NT2/D1 (cell line): Measurements from ENCODE around the gene SLC30A1.

Source experiments
- DNase-seq: peaks from one replicate; pipeline ENCODE4 v3.0.0-alpha.2; 2011; ENCODE audit warnings: low read depth, low spot score
- H3K27me3 ChIP-seq: 2 replicates; pipeline ENCODE4 v1.6.0; 2011; ENCODE audit warnings: mild to moderate bottlenecking; ENCODE audit not compliant: insufficient read length, insufficient read depth
- H3K36me3 ChIP-seq: 2 replicates; pipeline ENCODE4 v1.6.1; 2011; ENCODE audit warnings: mild to moderate bottlenecking, low read length, mixed read lengths; ENCODE audit not compliant: insufficient read depth, insufficient read length
- H3K4me1 ChIP-seq: 2 replicates; pipeline ENCODE4 v1.5.1; 2011; ENCODE audit not compliant: insufficient read depth, insufficient read length
- H3K4me3 ChIP-seq: 2 replicates; pipeline ENCODE4 v1.5.1; 2011; ENCODE audit warnings: low read depth; ENCODE audit not compliant: insufficient read length
- H3K9ac ChIP-seq: 2 replicates; pipeline ENCODE4 v1.6.0; 2011; ENCODE audit warnings: low read depth; ENCODE audit not compliant: insufficient read length
- H3K9me3 ChIP-seq: 2 replicates; pipeline ENCODE4 v1.5.1; 2011; ENCODE audit warnings: mild to moderate bottlenecking, low read length; ENCODE audit not compliant: insufficient read depth
- SUZ12 ChIP-seq: IDR thresholded peaks from 2 replicates; pipeline ENCODE4 v1.6.1; 2011; ENCODE audit not compliant: insufficient read length, insufficient read depth; ENCODE audit errors: extremely low read depth
- YY1 ChIP-seq: IDR thresholded peaks from 2 replicates; pipeline ENCODE4 v1.6.1; 2011; ENCODE audit not compliant: insufficient read length, insufficient read depth
- ZNF274 ChIP-seq: IDR thresholded peaks from 2 replicates; pipeline ENCODE4 v1.6.1; 2011; ENCODE audit warnings: mild to moderate bottlenecking, low read depth, low read length

The SLC30A1 gene

GRCh38 chr1:211621447-211622198 lies 42.7 kb upstream of the SLC30A1 start:
- H3K9me3 ChIP-seq, result no peaks in the 10 kb centered on the region
- TF ChIP-seq ZNF274, result no peak
- TF ChIP-seq YY1, result no peak
- no peak for TF ChIP-seq SUZ12
- no peak overlapping the region for H3K4me3 ChIP-seq
- H3K36me3 ChIP-seq, result no peaks in the 10 kb centered on the region
- H3K4me1 ChIP-seq, result peaks cover 6% of the 10 kb centered on the region
- no peaks in the 10 kb centered on the region for H3K27me3 ChIP-seq
- H3K9ac ChIP-seq, result no peak overlapping the region
- no peak for DNase-seq

- Histone ChIP-seq H3K4me3 (no peak overlapping the region), H3K36me3 (no peaks in the 10 kb centered on the region), H3K4me1 (peaks cover 5% of the 10 kb centered on the region), H3K9me3 (no peaks in the 10 kb centered on the region), H3K9ac (no peak overlapping the region), H3K27me3 (no peaks in the 10 kb centered on the region)
- DNase-seq, result no peak
- TF ChIP-seq ZNF274, result no peak
Observed at GRCh38 chr1:211620097-211620496, 41.1 kb upstream of the SLC30A1 start.

GRCh38 chr1:211619033-211619996 lies 40.4 kb upstream of the SLC30A1 start:
- Histone ChIP-seq H3K36me3 (no peaks in the 10 kb centered on the region), H3K9ac (no peak overlapping the region), H3K27me3 (no peaks in the 10 kb centered on the region), H3K4me3 (no peak overlapping the region), H3K4me1 (peaks cover 5% of the 10 kb centered on the region), H3K9me3 (no peaks in the 10 kb centered on the region)
- no peak for DNase-seq
- TF ChIP-seq SUZ12, result no peak
- no peak for TF ChIP-seq ZNF274
- no peak for TF ChIP-seq YY1

- H3K4me3 ChIP-seq, result no peak overlapping the region
- H3K9me3 ChIP-seq, result no peaks in the 10 kb centered on the region
- H3K36me3 ChIP-seq, result no peaks in the 10 kb centered on the region
- H3K27me3 ChIP-seq, result no peaks in the 10 kb centered on the region
- peaks cover 7% of the 10 kb centered on the region for H3K4me1 ChIP-seq
- DNase-seq, result no peak
- no peak overlapping the region for H3K9ac ChIP-seq
- TF ChIP-seq YY1, result no peak
- TF ChIP-seq SUZ12, result no peak
- no peak for TF ChIP-seq ZNF274
Observed at GRCh38 chr1:211616965-211617297, 38.0 kb upstream of the SLC30A1 start.

- Histone ChIP-seq H3K36me3 (no peaks in the 10 kb centered on the region), H3K27me3 (no peaks in the 10 kb centered on the region), H3K4me1 (peaks cover 7% of the 10 kb centered on the region), H3K9me3 (no peaks in the 10 kb centered on the region), H3K9ac (no peak overlapping the region), H3K4me3 (no peak overlapping the region)
- TF ChIP-seq ZNF274 (no peak), SUZ12 (no peak), YY1 (no peak)
- no peak for DNase-seq
Observed at GRCh38 chr1:211616231-211616964, 37.4 kb upstream of the SLC30A1 start.

- Histone ChIP-seq H3K36me3 (no peaks in the 10 kb centered on the region), H3K4me1 (peaks cover 7% of the 10 kb centered on the region), H3K9me3 (no peaks in the 10 kb centered on the region), H3K27me3 (no peaks in the 10 kb centered on the region), H3K9ac (no peak overlapping the region), H3K4me3 (no peak overlapping the region)
- TF ChIP-seq ZNF274 (no peak), YY1 (no peak), SUZ12 (no peak)
- DNase-seq, result no peak
Observed at GRCh38 chr1:211614615-211615014, 35.7 kb upstream of the SLC30A1 start.

- Histone ChIP-seq H3K9me3 (no peaks in the 10 kb centered on the region), H3K4me1 (peaks cover 5% of the 10 kb centered on the region), H3K9ac (no peak overlapping the region), H3K36me3 (no peaks in the 10 kb centered on the region), H3K4me3 (no peak overlapping the region), H3K27me3 (no peaks in the 10 kb centered on the region)
- TF ChIP-seq SUZ12, result no peak
- TF ChIP-seq ZNF274, result no peak
- TF ChIP-seq YY1, result no peak
- no peak for DNase-seq
Observed at GRCh38 chr1:211613951-211614350, 35.0 kb upstream of the SLC30A1 start.
